Kidney capillary endothelial cell (primary cell): Measurements from ENCODE around the gene IGF1.
A peak's percentile ranks its signal among the peaks of the same experiment; 100 is the strongest.
"Not testable (repeated sequence)": the region's sequence is repeated elsewhere in the genome, so short reads cannot be mapped to it uniquely, and the experiment has no call there.

ENCODE experiments used
- DNase-seq: peaks from one replicate; pipeline ENCODE4 v3.0.0-alpha.2; 2018; ENCODE audit warnings: low spot score

The IGF1 gene

GRCh38 chr12:102461501-102461900, 18.9 kb downstream of the IGF1 start:
- no peak for DNase-seq

- DNase-seq = no peak
Observed at GRCh38 chr12:102459314-102459713, 21.0 kb downstream of the IGF1 start.

GRCh38 chr12:102454808-102455760, 25.3 kb downstream of the IGF1 start:
- no peak for DNase-seq

GRCh38 chr12:102454330-102454729, 26.0 kb downstream of the IGF1 start:
- DNase-seq = no peak

GRCh38 chr12:102452605-102453004, 27.8 kb downstream of the IGF1 start:
- no peak for DNase-seq

- not testable (repeated sequence) for DNase-seq
Observed at GRCh38 chr12:102449018-102449417, 31.3 kb downstream of the IGF1 start.

- DNase-seq = not testable (repeated sequence)
Observed at GRCh38 chr12:102447426-102447825, 32.9 kb downstream of the IGF1 start.

- DNase-seq = no peak
Observed at GRCh38 chr12:102444707-102445106, 35.7 kb downstream of the IGF1 start.

GRCh38 chr12:102444093-102444492, 36.3 kb downstream of the IGF1 start:
- DNase-seq = no peak

GRCh38 chr12:102441077-102441596, 39.2 kb downstream of the IGF1 start:
- DNase-seq = no peak

- no peak for DNase-seq
Observed at GRCh38 chr12:102439426-102440405, 40.6 kb downstream of the IGF1 start.

GRCh38 chr12:102438827-102439210, 41.5 kb downstream of the IGF1 start:
- no peak for DNase-seq

- peak; percentile 16 for DNase-seq
Observed at GRCh38 chr12:102438047-102438826, 42.1 kb downstream of the IGF1 start.

GRCh38 chr12:102437511-102437910, 42.9 kb downstream of the IGF1 start:
- DNase-seq = no peak

GRCh38 chr12:102436867-102437266, 43.5 kb downstream of the IGF1 start:
- DNase-seq = peak; percentile 76

- no peak for DNase-seq
Observed at GRCh38 chr12:102435827-102436436, 44.4 kb downstream of the IGF1 start.

- DNase-seq = peak; percentile 26
Observed at GRCh38 chr12:102433304-102433703, 47.1 kb downstream of the IGF1 start.

- DNase-seq = no peak
Observed at GRCh38 chr12:102430661-102431060, 49.7 kb downstream of the IGF1 start.

GRCh38 chr12:102429211-102430154, 50.9 kb downstream of the IGF1 start:
- DNase-seq = no peak

- no peak for DNase-seq
Observed at GRCh38 chr12:102427543-102427941, 52.8 kb downstream of the IGF1 start.
